G401.6 (cell line): ENCODE data around the gene MARK2.
A peak's percentile ranks its signal among the peaks of the same experiment; 100 is the strongest.

ENCODE experiments used
- FAIRE-seq: peaks from 2 replicates; lab custom pipeline; 2012; peaks lifted over from hg19 to GRCh38; lab: Jason Lieb, UNC

MARK2 gene

DNA sequence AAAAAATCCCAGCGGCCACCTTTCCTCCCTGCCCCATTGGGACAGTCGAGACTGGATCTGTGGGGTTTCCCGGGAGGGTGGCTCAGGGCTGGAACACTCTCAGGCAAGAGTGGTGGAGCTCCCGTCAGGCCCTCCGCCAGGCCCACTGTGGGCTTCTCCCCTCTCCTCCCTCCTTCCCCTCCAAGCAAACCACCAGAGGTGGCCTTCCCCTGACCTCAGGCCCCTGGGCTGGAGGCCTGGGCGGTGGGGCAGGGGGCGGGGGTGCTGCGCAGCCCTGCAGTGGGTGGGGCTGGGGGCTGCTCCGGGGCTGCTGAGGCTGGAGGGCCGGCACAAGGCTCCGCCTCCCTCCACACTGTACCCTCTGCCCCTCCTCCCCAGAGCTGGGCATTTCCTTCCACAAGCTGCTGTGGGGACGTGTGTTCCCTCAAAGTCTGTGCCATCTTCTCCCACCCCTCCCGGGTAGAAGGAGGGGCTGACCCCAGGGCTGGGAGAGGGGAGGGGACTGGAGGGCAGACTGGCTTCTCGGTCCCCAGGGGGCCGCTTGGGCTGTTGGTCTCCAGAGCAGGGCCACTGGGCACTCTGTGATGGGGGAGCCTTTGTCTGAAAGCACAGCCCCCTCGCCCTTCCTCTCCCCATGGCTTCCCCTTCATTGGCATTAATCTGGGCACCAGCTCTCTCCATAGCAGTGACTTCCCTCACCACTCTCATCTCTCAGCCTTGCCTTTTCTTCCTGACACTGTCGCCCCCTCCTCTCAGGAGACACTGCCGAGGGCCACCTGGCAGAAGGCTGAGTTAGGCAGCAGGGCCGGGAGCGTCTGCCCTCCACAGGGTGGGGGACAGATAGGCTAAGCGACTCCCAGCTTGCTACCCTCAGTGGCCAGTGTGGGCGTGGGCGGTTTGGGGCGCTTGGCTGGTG is 70.9 kb downstream of the MARK2 start:
- no peak for FAIRE-seq

DNA sequence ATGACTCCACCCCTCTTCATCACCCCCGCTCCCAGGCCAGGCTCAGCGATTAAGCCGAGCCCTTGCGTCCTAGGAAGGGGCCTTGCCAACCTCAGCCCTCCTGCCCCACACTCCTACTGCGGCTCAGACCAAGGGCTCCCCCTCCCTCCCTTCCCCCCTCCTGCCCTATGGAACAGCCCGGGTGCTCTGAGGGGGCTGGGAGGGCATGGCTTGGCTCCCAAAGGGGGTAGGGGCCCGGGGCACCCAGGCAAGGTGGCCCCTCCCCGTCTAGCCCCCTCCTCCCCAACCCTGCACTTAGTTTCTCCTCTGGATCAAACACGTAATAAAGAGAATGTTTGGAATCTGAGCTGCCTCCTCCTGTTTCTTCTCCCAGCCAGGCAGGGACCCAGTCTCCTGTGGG is 71.8 kb downstream of the MARK2 start:
- no peak for FAIRE-seq

DNA sequence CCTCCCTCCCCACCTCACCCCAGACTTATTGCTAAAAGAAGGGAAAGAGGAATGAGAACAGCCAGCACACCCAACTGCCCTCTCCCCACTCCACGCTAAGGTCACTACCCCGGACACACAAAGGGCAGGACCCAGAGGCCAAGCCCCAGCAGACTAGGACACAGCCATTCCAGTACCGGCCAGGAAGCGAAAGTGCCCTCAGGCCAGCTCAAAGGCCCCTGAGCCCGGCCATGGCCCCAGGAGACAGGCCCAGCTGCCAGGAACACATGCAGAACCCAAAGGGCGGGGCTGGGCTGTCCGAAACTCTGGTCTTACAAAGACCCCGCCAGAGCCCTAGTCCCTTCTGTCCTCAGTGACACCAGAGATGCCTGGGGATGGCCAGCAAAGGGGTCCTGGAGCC is 72.5 kb downstream of the MARK2 start:
- no peak for FAIRE-seq

DNA sequence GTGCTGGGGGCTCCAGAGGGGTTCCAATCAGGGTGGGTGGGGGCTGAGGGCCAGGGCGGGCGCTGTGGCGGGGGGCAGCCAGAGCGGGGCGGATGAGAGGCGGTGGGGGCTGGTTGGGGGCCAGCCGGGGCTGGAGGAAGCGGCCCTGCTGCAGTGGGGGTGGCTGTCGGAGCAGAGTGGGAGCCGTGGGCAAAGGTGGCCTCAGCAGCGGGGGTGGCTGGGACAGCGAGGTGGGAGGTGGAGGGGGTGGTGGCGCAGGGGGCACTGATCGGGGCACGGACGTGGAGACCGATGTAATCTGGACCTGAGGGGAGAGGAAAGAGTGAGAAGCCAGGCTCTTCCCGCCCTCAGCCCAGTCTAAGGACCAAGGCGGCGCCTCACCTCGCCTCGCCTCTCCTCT is 73.0 kb downstream of the MARK2 start:
- no peak for FAIRE-seq

DNA sequence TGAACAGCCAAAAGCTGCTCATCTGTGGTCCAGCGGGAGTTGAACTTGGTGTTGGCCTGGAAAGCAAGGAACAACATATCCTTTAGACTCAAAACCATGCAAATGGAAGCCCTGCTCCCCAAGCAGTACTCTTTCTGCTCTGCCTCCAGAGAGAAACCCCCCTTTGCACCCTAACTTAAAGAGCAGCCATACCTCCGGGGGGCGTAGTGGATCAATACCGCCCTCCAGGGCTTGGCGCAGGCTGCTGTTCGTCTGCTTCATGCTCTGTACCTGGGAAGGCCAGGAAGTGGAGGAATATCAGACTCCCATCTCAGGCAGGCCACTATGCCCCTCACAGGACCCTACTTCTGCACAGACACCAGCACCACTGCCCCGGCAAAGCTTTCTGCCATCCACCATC is 73.8 kb downstream of the MARK2 start:
- FAIRE-seq, result no peak

DNA sequence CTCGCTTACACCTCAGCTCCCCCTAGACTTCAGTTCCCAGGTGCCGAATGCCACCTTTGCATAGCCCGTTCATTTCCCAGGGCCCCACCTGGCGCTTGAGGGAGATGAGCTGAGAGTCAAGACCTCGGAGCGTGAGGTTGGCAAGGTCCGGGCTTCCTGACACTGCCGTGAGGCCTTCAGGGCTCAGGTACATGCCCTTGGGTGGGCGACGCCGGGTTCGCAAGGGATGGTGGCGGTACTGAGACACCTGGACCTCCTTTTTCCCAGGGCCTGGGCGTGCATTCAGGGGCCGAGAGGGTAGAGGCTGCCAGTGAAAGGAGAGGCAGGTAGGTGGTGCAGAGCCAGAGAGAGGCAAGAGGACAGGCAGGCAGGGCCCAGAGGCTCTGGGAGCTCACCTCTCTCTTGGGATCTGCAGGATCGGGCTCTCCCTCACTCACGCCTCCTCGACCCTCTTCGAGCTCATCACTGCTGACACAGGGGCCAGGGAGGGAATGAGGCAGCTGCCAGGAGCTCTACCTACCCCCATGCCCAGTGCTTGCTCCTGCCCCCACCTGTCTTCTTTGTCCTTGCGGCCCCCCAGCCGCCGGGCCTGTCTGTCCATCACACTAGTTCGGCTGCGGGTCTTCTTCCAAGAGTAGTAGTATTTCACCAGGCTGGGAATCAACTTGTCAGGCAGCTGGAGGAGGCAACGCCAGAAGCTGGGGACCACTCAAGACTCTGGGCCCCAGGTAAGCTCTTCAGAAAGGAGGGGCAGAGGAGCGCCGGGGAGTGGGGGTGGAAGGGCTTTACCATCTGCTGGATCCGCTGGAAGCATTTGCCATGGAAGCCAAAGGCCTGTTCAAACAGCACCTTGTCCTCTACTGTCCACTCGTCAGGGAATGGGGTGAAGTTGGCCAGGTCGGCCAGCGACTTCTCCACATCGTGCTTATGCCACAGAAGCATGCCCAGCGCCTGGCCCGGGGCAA is 75.2 kb downstream of the MARK2 start:
- no peak for FAIRE-seq

DNA sequence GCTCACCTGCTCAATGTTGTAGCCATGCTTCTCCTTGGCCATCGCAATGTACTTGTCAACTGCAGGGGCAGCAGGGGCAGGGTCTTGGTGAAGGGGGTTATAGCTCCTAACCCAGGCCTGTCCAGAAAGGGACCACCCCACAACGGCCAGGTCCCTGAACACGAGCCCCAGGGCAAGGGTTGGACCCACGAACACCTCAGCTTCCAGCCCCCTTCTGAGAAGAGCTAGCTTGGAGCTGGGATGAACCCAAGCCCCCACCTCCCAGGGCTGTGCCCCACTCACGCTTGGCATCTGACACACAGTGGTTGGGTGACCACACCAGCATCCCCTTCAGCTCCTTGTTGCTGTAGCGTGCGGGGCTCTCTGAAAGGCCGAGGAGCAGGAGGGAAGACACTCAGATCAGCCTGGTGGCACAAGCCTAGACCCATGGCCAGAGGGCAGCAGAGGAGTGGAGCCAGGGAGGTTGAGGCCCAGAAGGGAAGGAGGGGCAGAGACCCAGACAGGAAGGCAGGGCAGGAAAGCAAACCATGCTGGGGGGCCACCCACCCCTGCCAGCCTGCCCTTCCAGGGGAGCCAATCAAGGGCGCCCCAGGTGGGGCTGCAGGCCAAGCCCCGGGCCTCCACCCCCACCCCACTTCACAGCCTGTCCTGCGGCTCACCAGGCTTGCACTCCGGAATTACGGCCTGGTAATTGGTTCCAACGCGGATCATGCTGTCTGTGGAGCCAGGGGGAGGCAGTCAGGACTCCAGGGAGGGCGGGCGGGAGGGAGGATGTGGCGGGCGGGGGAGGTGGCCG is 76.2 kb downstream of the MARK2 start:
- no peak for FAIRE-seq

DNA sequence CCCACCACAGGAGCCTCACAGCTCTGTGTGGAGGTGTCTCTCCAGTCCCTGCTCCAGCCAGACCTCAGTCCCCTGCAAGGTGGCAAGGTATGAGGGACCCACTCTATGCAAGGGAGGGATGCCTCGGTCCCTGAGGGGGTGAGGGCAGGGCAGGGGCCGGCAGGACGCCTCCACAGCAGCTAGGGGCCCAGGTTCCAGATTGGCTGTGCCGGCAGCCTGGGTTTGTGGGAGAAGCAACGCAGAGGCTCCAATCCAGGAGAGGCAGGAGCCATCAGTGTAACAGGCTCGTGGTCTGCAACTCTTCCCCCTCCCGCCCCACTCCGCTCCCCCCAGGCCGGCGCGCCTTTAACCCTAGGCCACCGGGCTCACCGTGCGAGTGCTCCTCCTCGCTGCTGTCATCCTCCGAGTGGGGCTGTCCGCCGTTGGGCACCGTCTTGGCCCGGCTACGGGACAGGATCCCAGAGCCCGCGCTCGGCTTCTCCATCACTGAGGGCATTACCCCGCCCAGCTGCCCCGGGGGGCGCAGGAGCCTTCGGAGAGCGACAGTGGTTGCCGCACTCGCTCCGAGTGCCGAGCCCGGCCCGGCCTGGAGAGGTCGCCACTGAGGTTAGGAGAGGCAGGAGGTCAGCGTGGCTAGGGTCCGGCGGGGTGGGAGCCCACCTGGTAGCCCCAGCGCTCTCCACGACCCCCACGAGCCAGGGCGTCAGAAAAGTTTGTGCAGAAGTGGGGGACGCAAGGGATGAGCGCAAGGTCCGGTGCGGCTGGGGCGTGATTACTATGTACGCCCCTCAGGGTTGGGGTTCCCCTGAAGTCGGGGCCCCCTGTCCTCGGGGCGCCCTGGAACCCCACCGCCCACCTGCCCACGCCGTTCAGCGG is 77.3 kb downstream of the MARK2 start:
- FAIRE-seq, result no peak

DNA sequence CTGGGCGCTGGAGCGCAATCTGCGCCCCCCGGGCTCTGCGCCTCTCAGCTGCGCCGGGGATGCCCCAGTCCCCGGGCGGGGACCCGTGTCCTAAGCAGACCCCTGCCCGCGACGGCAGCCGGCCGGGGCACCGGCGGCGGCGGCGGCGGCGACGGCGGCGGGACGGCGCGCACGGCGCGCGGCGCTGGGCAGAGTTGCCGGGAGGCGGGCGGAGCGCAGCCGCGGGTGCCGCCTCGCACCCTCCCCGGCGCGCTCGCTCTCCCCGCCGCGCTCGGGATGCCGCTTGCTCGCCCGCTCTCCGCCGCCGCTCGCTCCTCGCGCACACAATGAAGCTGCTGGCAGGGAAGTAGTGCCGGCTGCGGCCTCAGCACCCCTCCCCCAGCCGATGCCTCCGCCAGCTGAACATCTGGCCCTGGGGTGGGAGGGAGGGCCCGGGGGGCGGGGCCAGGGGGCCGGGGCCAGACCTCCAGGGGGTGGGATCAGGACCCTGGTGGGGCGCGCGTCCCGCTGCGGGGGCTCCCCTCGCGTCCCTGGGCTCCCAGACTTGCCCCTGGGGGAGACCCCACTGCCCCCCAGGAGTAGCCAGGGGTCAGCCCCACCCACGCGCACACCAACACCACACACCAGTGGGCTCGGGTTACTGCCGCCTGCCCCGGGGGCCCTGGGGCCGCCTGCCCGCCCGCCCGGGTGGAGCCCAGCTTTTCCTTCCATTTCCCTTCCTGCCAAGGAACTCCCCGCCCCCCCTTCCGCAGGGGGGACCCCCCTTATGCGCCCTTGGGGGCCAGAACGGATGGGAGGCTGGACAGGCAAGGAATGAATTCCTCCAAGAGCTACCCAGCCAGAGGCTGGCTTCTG is 78.2 kb downstream of the MARK2 start, which contains the start of gene RCOR2:
Gene RCOR2 (minus strand): TSS at position 328 of the 855 bp plus-strand sequence. CDS start 708 bp downstream, outside the sequence.
- no peak for FAIRE-seq

DNA sequence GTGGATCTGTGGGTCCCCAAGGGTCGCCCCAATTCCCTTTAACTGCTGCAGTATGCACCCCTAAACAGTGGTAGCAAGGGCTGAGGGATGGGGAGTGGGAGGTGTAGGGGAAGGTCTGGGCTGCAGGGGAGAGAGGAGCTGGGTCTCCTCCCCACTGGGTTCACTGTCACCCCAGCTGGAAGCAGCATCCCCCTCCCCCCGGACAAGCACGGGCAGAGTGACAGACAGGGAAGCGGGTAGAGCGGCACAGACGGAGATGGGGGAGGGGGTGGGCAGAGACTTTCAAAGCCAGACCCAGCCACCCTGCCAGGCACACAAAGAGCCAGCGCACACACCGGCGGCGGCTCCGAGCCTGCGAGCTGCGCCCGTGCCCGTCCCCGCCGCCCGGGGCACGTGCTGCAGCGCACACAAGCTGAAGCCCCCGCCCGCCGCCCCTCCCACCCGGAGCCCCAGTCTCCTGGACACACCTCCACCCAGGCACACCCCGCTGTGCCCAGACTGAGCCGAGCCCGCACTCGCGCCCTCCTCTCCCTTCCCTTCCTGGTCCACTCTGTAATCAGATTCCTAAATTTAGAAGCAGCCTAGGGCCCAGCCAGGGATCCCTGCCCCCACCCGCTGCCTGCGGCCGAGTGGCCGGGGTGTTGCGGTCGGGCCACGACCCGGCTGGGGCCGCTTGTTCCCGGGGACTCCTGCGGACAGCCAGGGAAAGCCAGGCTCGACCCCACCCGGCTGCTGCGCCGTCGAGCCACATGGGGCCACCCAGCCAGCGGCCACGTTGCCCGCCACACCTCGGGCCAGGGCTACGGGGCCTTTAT is 79.0 kb downstream of the MARK2 start:
- FAIRE-seq, result no peak

DNA sequence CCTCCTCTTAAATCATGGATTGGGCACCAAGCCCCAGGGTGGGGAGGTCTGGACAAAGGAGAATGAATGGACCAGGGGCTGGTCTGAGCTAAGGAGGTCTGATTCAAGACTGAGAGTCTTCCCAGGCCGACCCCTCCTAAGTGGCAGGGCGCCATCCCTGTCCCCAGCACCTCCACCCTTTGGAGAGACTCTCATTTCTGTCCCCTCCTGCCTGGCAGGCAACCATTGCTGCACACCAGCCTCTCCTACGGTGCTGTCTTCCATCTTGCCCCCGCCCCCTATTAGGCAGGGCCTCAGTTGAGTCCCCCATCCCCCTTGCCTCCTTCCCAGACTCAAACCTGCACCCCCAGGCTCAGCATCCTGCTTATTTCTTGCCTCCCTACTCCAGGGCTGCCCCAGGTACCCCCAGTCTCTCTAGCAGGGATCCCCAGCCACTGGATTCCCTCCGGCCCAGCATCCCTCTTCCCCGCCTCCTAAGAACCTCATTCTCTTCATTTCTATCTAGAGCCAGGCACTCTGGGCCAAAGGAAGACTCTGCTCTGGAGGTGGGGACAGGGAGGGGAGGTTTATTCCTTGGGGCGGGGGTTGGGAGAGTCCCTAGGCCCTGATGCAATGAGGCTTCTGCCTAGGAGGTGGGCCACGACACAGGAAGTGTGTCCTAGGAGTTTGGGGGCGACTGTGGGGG is 79.7 kb downstream of the MARK2 start:
- no peak for FAIRE-seq

DNA sequence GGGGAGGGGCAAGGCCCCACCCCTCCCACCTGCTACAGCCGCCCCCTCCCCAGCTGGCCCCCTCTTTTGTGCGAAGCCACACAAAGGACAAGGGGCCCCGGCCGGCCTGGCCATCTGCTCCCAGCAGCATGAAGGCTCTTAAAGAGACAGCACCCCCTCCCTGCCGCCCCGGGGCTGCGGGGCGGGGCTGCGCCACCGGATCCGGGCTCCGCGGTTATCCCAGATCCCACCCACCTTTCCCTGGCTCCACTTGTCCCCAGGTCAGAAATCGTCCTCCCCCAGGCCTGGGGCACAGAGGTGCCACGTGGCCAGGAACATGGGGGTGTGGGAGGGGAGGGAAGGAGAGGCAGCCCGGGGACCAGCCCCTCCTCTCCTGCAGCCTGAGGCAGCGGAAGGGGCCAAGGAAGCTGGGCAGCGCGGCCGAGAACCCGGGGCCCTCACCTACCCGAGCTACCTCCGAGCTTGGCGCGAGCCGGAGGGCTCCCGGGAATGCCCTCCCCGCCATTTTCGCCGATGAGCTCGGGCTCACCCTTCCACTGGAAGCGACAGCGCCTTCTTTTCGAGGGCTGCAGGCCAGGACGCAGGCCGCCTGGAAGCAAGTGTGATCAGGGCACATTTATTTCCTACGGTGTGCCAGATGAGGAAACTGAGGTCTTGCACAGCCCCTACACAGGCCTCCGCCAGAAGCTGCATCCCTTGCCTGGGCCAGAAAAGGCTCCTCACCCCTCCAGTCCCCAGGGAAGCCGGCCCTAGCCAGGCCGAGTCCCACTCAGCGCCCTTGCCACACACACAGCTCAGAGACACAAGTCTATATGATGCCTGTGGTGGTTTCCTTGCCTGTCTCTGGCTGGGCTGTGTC is 80.6 kb downstream of the MARK2 start:
- FAIRE-seq, result peak; percentile 67

DNA sequence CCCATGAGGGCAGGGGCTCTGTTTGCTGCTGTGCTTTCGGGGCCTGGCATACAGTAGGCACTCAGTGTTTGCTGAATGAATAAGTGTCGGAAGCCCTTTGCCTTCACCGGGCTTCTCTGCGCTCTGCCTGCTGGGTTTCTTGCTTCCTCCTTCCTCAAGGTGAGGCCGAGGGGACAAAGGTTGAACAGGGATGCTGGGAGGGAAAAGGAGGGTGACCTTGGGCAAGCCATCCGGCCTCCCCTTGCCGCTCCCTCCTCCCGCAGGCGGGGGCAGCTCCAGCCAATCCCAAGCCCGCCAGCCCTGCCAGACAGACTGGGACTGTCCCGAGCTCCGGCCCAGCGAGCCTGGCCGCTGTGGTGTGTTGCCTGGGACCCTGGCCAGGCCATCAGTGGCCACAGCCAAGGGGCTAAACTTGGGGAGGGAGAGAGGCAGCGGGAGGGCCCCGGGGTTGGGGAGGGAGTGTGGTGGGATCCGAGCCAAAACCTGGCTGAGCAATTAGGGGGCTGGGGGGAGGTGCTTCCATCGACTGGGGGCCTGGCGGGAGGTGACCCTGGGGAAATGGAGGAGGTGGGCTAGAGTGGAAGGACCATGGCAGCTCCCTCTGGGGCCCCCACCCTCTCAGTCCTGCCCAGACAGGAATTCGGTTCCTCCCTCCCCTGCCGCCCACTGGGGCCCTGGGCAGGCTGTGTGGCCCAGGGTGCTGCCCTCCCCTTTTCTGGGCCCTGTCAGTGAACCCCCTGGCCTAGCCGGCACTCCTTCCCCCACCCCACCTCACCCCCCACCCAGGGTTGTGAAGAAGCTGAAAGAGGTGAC is 81.4 kb downstream of the MARK2 start:
- no peak for FAIRE-seq

DNA sequence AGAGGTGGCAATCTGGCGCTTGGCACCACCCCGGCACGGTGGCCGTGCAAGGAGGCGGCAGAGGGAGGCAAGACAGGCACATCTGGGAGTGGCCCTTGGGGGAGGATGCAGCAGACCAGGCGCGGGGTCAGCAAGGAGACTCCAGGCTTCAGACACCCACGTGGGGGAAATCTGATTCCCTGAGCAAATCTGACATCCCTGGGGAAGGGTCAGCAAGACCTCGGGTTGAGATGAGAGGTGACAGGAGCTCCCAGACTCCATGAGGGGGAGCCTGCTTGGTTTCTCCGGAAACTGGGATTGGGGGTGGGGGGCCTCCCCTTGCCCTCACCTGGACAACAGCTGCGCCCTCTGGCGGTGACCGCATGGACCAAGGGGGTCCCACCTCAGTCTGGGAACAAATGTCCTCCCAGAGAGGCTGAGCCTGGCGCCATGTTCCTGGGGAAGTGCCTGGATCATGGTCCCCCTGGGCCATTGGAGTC is 82.1 kb downstream of the MARK2 start:
- no peak for FAIRE-seq

DNA sequence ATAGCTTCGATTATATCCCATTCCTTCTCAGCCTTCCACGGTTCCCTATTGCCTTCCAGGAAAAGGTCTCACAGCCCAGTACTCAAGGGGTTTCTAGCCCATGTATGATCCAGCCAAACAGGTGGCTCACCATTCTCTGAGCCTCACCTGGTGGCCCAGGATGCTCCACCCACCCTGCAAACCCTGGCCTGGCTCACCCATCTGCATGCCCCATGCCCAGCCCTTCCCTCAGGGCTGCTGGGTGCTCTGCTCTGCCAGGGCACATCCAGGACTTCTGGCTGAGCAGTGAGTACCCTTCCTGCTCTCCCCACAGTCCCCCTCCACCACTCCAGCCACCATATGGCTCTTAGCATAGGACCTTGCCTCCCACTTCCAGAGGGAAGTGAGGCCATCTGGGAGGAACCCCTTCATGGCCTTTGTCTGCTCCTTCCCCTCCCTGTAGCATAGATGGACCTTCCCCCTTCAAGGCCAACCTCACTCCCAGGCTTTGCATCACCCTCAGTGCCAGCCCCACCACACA is 83.8 kb downstream of the MARK2 start:
- no peak for FAIRE-seq

DNA sequence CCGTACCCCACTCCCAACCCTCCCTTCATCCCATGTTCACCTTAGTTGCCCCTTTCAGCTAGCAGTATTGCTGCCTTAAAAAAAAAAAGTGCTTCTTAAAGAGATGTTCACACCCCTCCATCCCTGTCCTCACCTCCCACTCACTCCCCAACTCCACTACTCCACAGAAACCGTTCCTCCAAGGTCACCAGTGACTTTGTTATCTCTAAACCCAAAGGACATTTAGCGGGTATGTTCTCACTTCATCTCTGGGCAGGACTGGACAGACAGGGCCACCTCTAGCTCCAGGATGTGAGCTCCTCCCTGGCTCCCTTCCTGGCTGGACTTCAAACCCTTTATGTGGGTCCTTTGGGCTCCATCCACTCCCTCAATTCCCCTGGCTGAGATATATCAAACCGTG is 84.4 kb downstream of the MARK2 start:
- no peak for FAIRE-seq
